Stimulated activated CD4-positive, alpha-beta T cell treated with anti-CD3 and anti-CD28 coated beads, TNF-alpha, amount 100 ng/mL, for 48 hours (primary cell): Measurements from ENCODE around the gene CTSK.
"Not testable (repeated sequence)": the region's sequence is repeated elsewhere in the genome, so short reads cannot be mapped to it uniquely, and the experiment has no call there.

ENCODE experiments used
- DNase-seq, 3 donors: peaks; one replicate each; pipeline ENCODE4 v3.0.0-alpha.2; 2020; ENCODE audit warnings: low read depth in 3 of 3

CTSK gene

GRCh38 chr1:150807249-150808023, 624 bp downstream of the CTSK start:
- no peak for DNase-seq

- no peak for DNase-seq
Measured at GRCh38 chr1:150805899-150806298, 2.2 kb downstream of the CTSK start.

GRCh38 chr1:150804671-150805070, 3.4 kb downstream of the CTSK start:
- no peak for DNase-seq

GRCh38 chr1:150799089-150799488, 9.0 kb downstream of the CTSK start:
- DNase-seq = no peak

- no peak for DNase-seq
Measured at GRCh38 chr1:150798525-150798924, 9.5 kb downstream of the CTSK start.

GRCh38 chr1:150796374-150796773, 11.7 kb downstream of the CTSK start:
- no peak for DNase-seq

- not testable (repeated sequence) for DNase-seq
Measured at GRCh38 chr1:150793778-150794177, 14.3 kb downstream of the CTSK start.

- DNase-seq = no peak
Measured at GRCh38 chr1:150793221-150793620, 14.8 kb downstream of the CTSK start.

- DNase-seq = no peak
Measured at GRCh38 chr1:150791585-150791984, 16.5 kb downstream of the CTSK start.

GRCh38 chr1:150789396-150789795, 18.7 kb downstream of the CTSK start:
- DNase-seq = no peak

GRCh38 chr1:150788946-150789345, 19.1 kb downstream of the CTSK start:
- DNase-seq = no peak

GRCh38 chr1:150787455-150787854, 20.6 kb downstream of the CTSK start:
- no peak for DNase-seq

GRCh38 chr1:150780510-150780909, 27.6 kb downstream of the CTSK start:
- DNase-seq = no peak

- DNase-seq = no peak
Measured at GRCh38 chr1:150778409-150778808, 29.7 kb downstream of the CTSK start.

- DNase-seq = no peak
Measured at GRCh38 chr1:150777544-150777943, 30.5 kb downstream of the CTSK start.

GRCh38 chr1:150775931-150776505, 32.0 kb downstream of the CTSK start:
- not testable (repeated sequence) for DNase-seq

- no peak for DNase-seq
Measured at GRCh38 chr1:150775276-150775675, 32.8 kb downstream of the CTSK start.

- DNase-seq = no peak
Measured at GRCh38 chr1:150772326-150772725, 35.7 kb downstream of the CTSK start.

GRCh38 chr1:150767704-150768103, 40.4 kb downstream of the CTSK start:
- not testable (repeated sequence) for DNase-seq

GRCh38 chr1:150765977-150766301, 42.1 kb downstream of the CTSK start:
- not testable (repeated sequence) for DNase-seq

GRCh38 chr1:150765296-150765976, 42.6 kb downstream of the CTSK start, which contains the start of gene CTSS:
Gene CTSS (minus strand): TSS chr1:150765778. CDS start chr1:150764763, 1,015 bp downstream.
- no peak for DNase-seq

- DNase-seq = no peak
Measured at GRCh38 chr1:150764617-150765101, 43.4 kb downstream of the CTSK start.

GRCh38 chr1:150763018-150763417, 45.0 kb downstream of the CTSK start:
- DNase-seq = no peak
